D721Med (cell line): ENCODE results near the gene C11orf98.
"Not testable (repeated sequence)": the region's sequence is repeated elsewhere in the genome, so short reads cannot be mapped to it uniquely, and the experiment has no call there.

ENCODE experiments used
- DNase-seq: peaks from one replicate; pipeline ENCODE4 v3.0.0; 2011; ENCODE audit warnings: low spot score; ENCODE audit not compliant: insufficient read length
- FAIRE-seq: peaks from 2 replicates; lab custom pipeline; 2011; peaks lifted over from hg19 to GRCh38; lab: Jason Lieb, UNC
- TF ChIP-seq, protein P1 (sequence below): IDR thresholded peaks from 2 replicates; pipeline ENCODE4 v1.5.1; 2012; ENCODE audit warnings: mild to moderate bottlenecking, control low read depth; ENCODE audit not compliant: insufficient read depth; ENCODE audit errors: missing control alignments

C11orf98 gene

DNA sequence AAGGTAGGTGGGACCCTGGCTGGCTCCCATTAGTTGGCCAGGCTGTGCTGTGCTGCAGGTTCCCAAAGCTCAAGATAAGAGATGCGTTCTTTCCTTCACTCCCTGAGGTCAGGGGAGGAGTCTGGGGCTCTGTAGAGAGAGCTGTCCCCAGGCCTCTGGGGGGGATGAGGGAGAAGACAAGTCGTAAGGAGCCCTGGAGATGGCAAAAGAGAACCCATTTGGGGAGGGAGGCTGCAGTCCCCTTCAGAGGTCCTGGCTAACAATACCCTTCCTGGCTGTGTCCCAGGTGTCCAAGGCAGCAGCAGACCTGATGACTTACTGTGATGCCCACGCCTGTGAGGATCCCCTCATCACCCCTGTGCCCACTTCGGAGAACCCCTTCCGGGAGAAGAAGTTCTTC, 43.4 kb upstream of the C11orf98 start:
- DNase-seq (no peak), FAIRE-seq (no peak)
- TF ChIP-seq, protein P1, sequence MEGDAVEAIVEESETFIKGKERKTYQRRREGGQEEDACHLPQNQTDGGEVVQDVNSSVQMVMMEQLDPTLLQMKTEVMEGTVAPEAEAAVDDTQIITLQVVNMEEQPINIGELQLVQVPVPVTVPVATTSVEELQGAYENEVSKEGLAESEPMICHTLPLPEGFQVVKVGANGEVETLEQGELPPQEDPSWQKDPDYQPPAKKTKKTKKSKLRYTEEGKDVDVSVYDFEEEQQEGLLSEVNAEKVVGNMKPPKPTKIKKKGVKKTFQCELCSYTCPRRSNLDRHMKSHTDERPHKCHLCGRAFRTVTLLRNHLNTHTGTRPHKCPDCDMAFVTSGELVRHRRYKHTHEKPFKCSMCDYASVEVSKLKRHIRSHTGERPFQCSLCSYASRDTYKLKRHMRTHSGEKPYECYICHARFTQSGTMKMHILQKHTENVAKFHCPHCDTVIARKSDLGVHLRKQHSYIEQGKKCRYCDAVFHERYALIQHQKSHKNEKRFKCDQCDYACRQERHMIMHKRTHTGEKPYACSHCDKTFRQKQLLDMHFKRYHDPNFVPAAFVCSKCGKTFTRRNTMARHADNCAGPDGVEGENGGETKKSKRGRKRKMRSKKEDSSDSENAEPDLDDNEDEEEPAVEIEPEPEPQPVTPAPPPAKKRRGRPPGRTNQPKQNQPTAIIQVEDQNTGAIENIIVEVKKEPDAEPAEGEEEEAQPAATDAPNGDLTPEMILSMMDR = no peak

DNA sequence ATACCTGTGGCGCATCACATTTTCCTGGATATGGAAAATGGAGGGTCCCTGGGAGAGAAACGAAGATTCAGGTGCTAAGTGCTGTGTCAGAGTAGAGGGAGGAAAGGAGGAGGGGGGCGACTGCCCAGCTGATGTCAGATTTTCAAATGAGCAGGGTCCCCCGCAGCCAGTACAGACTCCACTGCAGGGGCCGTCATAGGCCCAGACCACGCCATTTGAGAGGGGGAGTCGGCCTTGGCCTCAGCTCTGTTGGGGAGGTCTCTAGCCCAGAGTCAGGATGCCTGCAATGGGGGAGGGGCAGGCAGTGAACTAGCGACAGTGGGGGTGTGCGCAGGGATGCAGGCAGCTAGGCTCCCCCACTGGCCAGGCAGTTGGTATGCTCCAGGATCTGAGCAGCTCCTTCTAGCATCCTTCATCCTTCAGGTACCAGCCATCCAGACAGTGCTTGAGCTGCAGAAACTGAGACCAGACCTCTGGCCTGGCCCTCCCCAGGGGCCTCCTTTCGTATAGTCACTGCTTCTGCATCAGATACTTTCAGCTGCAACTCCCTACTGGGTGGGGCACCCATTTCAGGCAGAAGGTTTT, 42.4 kb upstream of the C11orf98 start, which contains the start of the genes BSCL2 and GNG3:
TSS of gene BSCL2 (minus strand) at position 148 of the 585 bp plus-strand sequence. CDS start 229 bp downstream, outside the sequence.
TSS of gene GNG3 (plus strand) at position 400 of the 585 bp plus-strand sequence. CDS start 620 bp downstream, outside the sequence.
- TF ChIP-seq, protein P1 = no peak
- FAIRE-seq = no peak
- DNase-seq = no peak

DNA sequence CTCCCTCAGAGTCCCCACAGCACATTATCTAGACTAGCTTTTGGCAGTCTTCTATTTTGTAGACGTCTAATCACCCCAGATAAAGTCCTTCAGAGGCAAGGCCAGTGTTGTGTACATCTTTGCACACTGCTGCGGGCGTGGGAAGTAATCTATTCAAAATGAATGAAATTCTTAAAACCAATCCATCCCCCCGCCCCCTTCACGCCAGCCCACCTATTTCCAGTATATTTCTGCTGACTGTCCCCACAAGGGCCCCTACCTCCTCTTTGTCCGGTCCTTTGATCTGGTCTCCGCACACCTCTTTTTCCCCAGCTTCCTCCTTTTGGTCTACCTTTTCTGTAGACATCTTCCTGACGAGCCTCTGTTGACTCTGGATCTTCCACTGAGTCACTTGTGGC, 41.8 kb upstream of the C11orf98 start:
- DNase-seq (no peak), FAIRE-seq (no peak)
- TF ChIP-seq, protein P1 = no peak

DNA sequence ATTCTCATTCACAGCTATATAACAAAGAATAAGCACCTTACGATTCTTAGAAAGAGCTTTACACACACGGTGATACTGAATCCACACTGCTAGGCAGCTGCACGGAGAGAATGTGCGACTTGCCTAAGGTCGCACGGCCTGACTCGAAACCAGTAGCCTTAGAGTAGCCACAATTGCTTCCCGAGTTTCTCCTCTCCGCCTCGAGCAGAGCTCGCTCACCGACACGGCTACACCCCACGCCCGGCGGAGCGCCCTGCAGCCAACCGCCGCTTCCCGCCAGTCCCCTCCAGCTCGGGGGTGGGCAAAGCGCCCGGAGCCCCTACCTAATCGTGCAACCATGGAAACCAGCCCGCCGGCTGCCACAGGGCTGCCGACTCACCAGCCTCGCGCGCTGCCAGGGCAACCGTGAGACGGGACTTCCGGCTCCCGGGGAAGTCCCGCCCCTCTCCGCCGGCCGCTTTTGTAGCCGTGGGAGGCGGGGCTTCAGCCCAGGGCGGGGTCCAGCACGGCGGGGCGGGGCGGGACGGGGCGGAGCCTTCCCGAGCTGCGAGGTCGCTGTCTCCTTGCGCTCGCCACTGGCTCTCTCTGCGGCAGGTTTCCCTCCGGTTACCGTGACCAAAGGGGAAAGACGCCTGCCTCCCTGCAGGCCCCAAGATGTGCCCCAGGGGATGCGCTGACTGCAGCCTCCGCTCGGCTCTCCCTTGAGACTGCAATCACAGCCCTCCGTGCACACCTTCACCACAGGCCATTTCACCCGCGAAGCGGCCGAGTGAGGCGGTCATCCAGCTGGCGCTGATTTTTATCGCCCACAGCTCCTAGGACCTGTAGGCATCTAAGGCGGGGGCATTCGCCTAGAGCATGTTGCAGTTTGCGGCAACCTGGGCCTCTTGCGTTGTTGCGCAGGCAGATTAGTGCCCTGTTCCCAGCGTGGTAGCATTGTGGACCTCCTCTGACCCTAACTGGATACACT, 41.2 kb upstream of the C11orf98 start:
- DNase-seq (peak; percentile 84), FAIRE-seq (no peak)
- TF ChIP-seq, protein P1 = no peak

DNA sequence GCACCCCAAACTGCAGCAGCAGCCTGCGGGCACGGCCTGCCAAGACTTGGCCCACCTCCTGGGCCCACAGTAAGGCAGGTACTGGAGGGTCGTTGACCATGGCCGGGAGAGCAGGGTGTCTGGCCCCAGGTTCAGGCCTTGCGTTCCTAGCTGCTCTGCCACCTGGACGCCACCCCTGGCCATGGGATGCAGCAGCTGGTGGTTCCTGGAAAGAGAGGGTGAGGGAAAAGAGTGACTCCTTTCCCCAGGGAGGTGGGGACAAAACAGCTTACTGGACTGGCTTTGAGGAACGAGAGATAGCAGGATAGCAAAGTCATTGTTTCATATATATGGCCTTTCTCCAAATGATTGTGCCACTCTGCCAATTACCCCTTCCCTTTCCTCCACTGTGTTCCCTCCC, 40.4 kb upstream of the C11orf98 start:
- DNase-seq (no peak), FAIRE-seq (no peak)
- TF ChIP-seq, protein P1 = no peak

DNA sequence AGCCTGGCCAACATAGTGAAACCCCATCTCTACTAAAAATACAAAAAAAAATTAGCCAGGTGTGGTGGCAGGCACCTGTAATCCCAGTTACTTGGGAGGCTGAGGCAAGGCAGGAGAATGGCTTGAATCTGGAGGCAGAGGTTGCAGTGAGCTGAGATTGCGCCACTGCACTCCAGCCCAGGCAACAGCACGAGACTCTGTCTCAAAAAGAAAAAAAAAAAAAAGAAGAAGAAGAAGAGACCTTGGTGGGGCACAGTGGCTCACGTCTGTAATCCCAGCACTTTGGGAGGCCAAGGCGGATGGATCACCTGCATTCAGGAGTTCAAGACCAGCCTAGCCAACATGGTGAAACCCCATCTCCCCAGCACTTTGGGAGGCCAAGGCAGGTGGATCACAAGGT, 38.9 kb upstream of the C11orf98 start:
- FAIRE-seq = not testable (repeated sequence)

DNA sequence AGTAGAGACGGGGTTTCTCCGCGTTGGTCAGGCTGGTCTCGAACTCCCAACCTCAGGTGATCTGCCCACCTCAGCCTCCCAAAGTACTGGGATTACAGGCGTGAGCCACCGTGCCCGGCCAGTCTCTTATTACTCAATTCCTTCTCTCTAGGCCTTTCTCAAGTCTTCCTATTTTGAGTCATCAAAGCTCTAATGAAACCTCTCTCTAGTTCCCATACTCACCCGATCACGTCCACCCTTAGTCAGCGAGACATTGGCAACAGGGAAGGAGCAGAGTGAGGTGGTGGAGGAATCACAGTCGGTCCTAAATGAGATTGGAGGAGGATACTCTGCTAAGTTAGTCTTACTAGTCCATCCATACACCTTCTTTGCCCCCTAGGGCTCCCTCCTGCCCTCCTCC, 37.2 kb upstream of the C11orf98 start:
- DNase-seq (no peak), FAIRE-seq (no peak)
- TF ChIP-seq, protein P1 = no peak

More for the DNA sequence above, 38.9 kb upstream of the C11orf98 start:
- not testable (repeated sequence) for DNase-seq
